NT2/D1 (cell line): ENCODE data around the gene PTGES2.
"Not testable (repeated sequence)": the region's sequence is repeated elsewhere in the genome, so short reads cannot be mapped to it uniquely, and the experiment has no call there.

ENCODE experiments used
- DNase-seq: peaks from one replicate; pipeline ENCODE4 v3.0.0-alpha.2; 2011; ENCODE audit warnings: low read depth, low spot score
- H3K27me3 ChIP-seq: 2 replicates; pipeline ENCODE4 v1.6.0; 2011; ENCODE audit warnings: mild to moderate bottlenecking; ENCODE audit not compliant: insufficient read length, insufficient read depth
- H3K36me3 ChIP-seq: 2 replicates; pipeline ENCODE4 v1.6.1; 2011; ENCODE audit warnings: mild to moderate bottlenecking, low read length, mixed read lengths; ENCODE audit not compliant: insufficient read depth, insufficient read length
- H3K4me1 ChIP-seq: 2 replicates; pipeline ENCODE4 v1.5.1; 2011; ENCODE audit not compliant: insufficient read depth, insufficient read length
- H3K4me3 ChIP-seq: 2 replicates; pipeline ENCODE4 v1.5.1; 2011; ENCODE audit warnings: low read depth; ENCODE audit not compliant: insufficient read length
- H3K9ac ChIP-seq: 2 replicates; pipeline ENCODE4 v1.6.0; 2011; ENCODE audit warnings: low read depth; ENCODE audit not compliant: insufficient read length
- H3K9me3 ChIP-seq: 2 replicates; pipeline ENCODE4 v1.5.1; 2011; ENCODE audit warnings: mild to moderate bottlenecking, low read length; ENCODE audit not compliant: insufficient read depth
- SUZ12 ChIP-seq: IDR thresholded peaks from 2 replicates; pipeline ENCODE4 v1.6.1; 2011; ENCODE audit not compliant: insufficient read length, insufficient read depth; ENCODE audit errors: extremely low read depth
- YY1 ChIP-seq: IDR thresholded peaks from 2 replicates; pipeline ENCODE4 v1.6.1; 2011; ENCODE audit not compliant: insufficient read length, insufficient read depth
- ZNF274 ChIP-seq: IDR thresholded peaks from 2 replicates; pipeline ENCODE4 v1.6.1; 2011; ENCODE audit warnings: mild to moderate bottlenecking, low read depth, low read length

Gene PTGES2

DNA sequence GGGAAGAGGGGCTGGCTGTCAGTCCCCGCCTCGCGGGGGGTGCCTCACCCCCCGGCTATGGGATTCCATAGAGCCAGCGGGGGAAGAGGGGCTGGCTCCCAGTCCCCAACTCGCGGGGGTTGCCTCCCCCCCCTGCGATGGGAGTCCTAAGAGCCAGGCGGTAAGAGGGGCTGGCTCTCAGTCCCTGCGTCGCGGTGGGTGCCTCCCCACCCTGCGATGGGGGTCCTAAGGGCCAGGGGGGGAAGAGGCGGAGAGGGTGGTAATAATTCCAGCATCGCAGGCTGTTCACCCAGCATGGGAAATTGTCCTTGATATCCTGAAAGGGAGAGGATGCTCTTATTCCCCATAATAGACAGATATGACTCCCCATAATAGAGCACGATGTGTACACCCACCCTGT, 12.1 kb upstream of the PTGES2 start:
- no peak for DNase-seq
- no peaks in the 10 kb centered on the region for H3K36me3 ChIP-seq

DNA sequence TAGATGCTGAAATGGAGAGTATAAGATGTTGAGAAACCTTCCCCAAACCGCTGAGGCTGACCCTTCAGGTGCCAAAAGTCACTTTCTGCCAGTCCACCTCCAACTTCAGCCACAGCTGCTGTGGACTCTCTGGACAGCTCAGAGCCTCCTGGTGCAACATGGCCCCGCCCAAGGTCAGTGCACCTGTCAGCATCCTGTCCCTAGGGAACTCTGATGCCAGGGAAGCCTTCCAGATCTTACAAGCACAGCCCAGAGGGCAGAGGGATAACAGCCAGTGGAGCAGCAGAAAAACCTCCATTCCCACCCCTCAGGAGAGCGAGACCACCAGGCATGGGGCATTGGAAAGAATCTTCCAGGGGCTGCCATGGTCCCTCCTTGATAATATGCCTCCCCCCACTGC, 10.5 kb upstream of the PTGES2 start:
- TF ChIP-seq YY1 (no peak), ZNF274 (no peak), SUZ12 (no peak)
- Histone ChIP-seq H3K4me1 (peaks cover 6% of the 10 kb centered on the region), H3K36me3 (no peaks in the 10 kb centered on the region), H3K4me3 (no peak overlapping the region), H3K9me3 (peaks cover 10% of the 10 kb centered on the region), H3K9ac (no peak overlapping the region), H3K27me3 (peaks cover 4% of the 10 kb centered on the region)
- no peak for DNase-seq

More for the DNA sequence above, 12.1 kb upstream of the PTGES2 start:
- Histone ChIP-seq H3K9me3 (no peaks in the 10 kb centered on the region), H3K4me3 (no peak overlapping the region), H3K4me1 (peaks cover 12% of the 10 kb centered on the region), H3K9ac (no peak overlapping the region), H3K27me3 (no peaks in the 10 kb centered on the region)
- TF ChIP-seq SUZ12: no peak
- TF ChIP-seq ZNF274: no peak
- no peak for TF ChIP-seq YY1

DNA sequence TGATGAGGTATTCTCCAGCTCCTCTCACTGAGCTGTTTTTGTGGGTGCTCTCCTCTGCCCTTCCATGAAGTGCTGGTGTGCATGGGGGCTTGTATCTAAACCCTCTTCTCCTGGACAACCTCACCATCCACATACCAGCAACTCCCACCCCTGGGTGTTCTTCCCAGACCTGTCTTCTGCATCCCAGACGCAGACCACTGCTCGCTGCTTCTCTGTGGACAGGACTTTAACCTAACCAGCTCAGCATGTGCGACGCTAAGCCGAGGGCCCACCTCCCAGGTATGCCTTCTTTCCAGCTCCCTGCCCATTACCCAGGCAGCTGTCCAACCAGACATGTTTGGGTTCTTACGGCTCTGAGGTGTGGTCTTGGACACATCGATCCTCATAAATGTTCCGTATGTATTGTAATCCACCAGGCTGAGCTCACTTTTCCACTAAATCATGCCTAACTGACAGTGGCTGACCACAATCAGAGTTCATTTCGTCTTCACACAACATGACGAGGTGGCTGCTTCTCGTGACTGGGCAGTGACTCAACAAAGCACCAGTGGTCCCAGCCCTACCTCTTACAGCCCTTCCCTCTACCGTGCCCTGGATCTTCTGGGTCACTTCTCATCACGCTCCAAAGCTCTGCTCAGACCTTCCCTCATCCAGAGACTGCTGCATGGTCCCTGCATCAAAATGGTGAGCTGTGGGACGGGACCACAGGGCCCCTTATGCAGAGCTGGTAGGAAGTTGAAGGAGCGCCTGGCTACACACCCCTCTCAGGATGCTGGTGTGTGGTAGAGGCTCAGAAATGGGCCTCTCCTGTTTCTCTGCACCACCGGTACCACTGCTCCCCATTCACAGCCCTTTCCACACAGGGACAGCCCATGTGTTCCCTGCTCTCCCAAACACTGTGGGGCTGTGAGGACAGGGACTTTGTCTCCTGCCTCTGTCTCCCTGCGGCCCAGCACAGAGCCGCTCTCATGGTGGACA, 9.6 kb upstream of the PTGES2 start:
- Histone ChIP-seq H3K36me3 (no peaks in the 10 kb centered on the region), H3K4me3 (no peak overlapping the region), H3K27me3 (peaks cover 4% of the 10 kb centered on the region), H3K4me1 (peaks cover 5% of the 10 kb centered on the region), H3K9me3 (peaks cover 10% of the 10 kb centered on the region), H3K9ac (no peak overlapping the region)
- no peak for DNase-seq
- no peak for TF ChIP-seq ZNF274
- no peak for TF ChIP-seq YY1
- TF ChIP-seq SUZ12: no peak

DNA sequence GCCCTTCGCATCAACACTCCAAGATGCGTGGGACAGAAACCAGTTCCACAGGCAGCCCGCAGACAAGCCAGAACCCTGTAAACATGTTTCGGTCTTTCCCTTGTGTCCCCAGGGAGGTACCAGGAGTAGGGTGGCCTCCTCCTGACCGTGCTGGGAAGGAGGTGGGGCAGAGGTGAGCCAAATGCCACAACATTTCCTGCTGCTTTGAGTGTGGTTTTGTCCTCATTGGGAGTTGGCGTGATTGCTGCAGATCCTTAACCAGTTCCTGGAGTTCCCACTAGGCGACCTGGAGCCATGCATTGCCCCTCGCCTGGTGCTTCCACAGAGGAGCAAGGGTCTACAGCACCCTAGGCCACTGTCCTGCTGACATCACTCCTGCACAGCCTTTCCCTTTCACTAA, 8.0 kb upstream of the PTGES2 start:
- not testable (repeated sequence) for H3K27me3 ChIP-seq, H3K4me3 ChIP-seq, H3K9me3 ChIP-seq, H3K36me3 ChIP-seq, H3K4me1 ChIP-seq, H3K9ac ChIP-seq, DNase-seq

DNA sequence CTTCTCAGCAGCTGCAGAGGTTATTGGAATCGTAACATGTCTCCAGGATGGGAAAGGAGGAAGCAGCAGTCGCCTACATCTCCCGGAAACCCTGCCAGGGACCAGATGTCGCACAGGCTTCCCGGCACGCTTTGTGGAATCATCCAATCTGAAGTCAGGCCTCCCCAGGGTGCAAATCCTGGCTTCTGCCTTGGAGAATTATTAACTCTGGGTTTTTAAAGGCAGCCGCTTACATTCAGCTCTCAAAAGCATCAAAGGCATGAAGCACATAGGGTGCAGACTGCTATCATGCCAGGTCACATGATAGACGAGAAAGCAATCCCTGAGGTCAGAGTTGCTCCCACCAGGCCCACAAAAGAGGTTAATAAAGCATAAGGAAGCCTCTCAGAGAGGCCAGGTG, 4.6 kb upstream of the PTGES2 start:
- H3K27me3 ChIP-seq: peaks cover 16% of the 10 kb centered on the region
- H3K36me3 ChIP-seq, H3K4me1 ChIP-seq, DNase-seq, H3K9ac ChIP-seq, H3K4me3 ChIP-seq: not testable (repeated sequence)
- H3K9me3 ChIP-seq: peaks cover 19% of the 10 kb centered on the region

DNA sequence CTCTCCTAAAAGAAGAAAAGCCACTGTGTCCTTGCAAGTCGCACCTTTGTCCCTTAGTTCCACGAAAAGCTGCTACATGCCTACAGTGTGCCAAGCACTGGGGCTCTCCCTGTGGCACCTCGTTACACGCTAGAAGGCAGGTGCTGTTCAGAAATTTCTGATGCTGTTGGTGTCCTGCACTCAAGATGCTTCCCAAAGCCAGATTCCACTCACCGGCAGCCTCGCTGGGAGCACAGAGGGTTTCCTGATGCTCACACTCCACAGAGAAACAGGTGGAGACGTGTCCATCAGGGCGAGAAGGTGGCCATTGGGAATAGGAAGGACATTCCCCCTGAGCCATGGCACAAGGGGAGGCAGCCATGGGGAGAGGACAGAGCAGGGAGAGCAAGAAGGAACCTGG, 3.8 kb upstream of the PTGES2 start:
- not testable (repeated sequence) for H3K4me1 ChIP-seq, H3K9ac ChIP-seq, DNase-seq, H3K4me3 ChIP-seq, H3K36me3 ChIP-seq
- H3K9me3 ChIP-seq: peaks cover 19% of the 10 kb centered on the region
- peaks cover 16% of the 10 kb centered on the region for H3K27me3 ChIP-seq

DNA sequence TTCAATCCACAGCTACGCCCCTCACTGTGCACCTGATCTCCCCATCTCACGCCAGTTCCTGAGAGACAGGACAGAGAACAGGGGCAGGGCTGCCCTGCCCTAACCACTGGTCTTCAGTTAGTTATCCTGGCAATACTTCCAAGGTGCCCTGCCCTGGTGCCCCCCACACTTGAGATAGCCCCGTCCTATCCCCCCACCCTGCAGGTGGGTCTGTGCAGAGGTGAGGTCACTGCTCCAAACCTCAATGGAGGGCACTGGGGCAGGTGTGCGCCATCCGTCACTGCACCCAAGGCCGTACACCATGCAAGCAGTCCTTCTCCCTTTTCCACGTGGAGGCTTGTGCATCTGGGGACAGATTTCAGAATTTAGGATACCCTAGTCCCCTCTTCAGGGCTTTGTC, 3.1 kb upstream of the PTGES2 start:
- H3K9me3 ChIP-seq: peaks cover 19% of the 10 kb centered on the region
- peaks cover 11% of the 10 kb centered on the region for H3K4me1 ChIP-seq
- not testable (repeated sequence) for H3K4me3 ChIP-seq, H3K36me3 ChIP-seq, DNase-seq, H3K9ac ChIP-seq
- peaks cover 16% of the 10 kb centered on the region for H3K27me3 ChIP-seq

DNA sequence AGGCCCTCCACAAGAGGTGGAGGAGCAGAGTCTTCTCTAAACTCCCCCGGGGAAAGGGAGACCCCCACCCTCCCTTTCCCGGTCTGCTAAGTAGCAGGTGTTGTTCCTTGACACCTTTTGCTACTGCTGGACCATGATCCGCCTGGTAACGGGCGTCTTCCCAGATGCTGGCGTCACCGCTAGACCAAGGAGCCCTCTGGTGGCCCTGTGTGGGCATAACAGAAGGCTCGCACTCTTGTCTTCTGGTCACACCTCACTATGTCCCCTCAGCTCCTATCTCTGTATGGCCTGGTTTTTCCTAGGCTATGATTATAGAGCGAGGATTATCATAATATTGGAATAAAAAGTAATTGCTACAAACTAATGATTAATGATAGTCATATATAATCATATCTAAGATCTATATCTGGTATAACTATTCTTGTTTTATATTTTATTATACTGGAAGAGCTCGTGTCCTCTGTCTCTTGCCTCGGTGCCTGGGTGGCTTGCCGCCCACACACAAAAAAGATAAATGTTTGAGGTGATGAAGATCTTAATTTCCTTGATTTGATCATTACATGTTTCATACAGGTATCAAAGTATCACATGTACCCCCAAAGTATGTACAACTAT, 2.6 kb upstream of the PTGES2 start:
- DNase-seq, H3K9ac ChIP-seq, H3K4me3 ChIP-seq: not testable (repeated sequence)
- peaks cover 19% of the 10 kb centered on the region for H3K9me3 ChIP-seq
- peaks cover 13% of the 10 kb centered on the region for H3K4me1 ChIP-seq
- peaks cover 16% of the 10 kb centered on the region for H3K27me3 ChIP-seq
- H3K36me3 ChIP-seq: peaks cover 12% of the 10 kb centered on the region
